Measurements from ENCODE around the gene RAD51B. TPM values are rescaled to one million over a fixed set of nuclear protein-coding genes. Genes with fewer than 3 reads are reported as not detected.

The RAD51B gene
- total RNA-seq, 1 experiment from 2014 or later: 29.9 TPM

- no peaks in the 10 kb centered on the region for H3K79me2 ChIP-seq (ENCODE audit: low read depth)
- no peak for DNase-seq
- H3K4me3 ChIP-seq: no peak overlapping the region
- H3F3A ChIP-seq (ENCODE audit: insufficient read depth, low read depth): no peaks in the 10 kb centered on the region
- no peaks in the 10 kb centered on the region for H3K27me3 ChIP-seq (ENCODE audit: insufficient read depth, low read depth)
- ChIA-PET POLR2A (ENCODE audit: unreplicated experiment) (no interaction called here), CTCF (no interaction called here)
- no peaks in the 10 kb centered on the region for H3K9me3 ChIP-seq (ENCODE audit: insufficient read depth, low read depth)
- H3K9me2 ChIP-seq (ENCODE audit: insufficient read depth): no peaks in the 10 kb centered on the region
- peaks cover 16% of the 10 kb centered on the region for H3K4me1 ChIP-seq (replicated peaks; ENCODE audit: insufficient read depth)
- H3K4me2 ChIP-seq: no peak overlapping the region
- H3K27ac ChIP-seq: no peak overlapping the region
- no peak overlapping the region for H2AFZ ChIP-seq
- no peaks in the 10 kb centered on the region for H4K20me1 ChIP-seq (ENCODE audit: insufficient read depth)
- TF ChIP-seq CTCF (conservative IDR thresholded peaks at IDR 0.05) (no peak), EZH2 (IDR thresholded peaks at IDR 0.05; ENCODE audit: low read depth) (no peak)
- H3K36me3 ChIP-seq (ENCODE audit: low read depth): no peaks in the 10 kb centered on the region
- no TSS peak for BruUV-seq (replicated peaks)
- intact Hi-C loops (cut with micrococcal nuclease; ENCODE audit: unreplicated experiment): no loop called here
Measured at GRCh38 chr14:68159701-68160633, 340.4 kb downstream of the RAD51B start.

- H2AFZ ChIP-seq: no peak overlapping the region
- no peaks in the 10 kb centered on the region for H3K9me2 ChIP-seq (ENCODE audit: insufficient read depth)
- no peak for TF ChIP-seq EZH2 (IDR thresholded peaks at IDR 0.05; ENCODE audit: low read depth)
- no peak for TF ChIP-seq CTCF (conservative IDR thresholded peaks at IDR 0.05)
- intact Hi-C loops (cut with micrococcal nuclease; ENCODE audit: unreplicated experiment): no loop called here
- no peak overlapping the region for H3K4me2 ChIP-seq
- H3K4me3 ChIP-seq: no peak overlapping the region
- no peak overlapping the region for H3K27ac ChIP-seq
- H4K20me1 ChIP-seq (ENCODE audit: insufficient read depth): no peaks in the 10 kb centered on the region
- ChIA-PET POLR2A (ENCODE audit: unreplicated experiment) (no interaction called here), CTCF (no interaction called here)
- H3K4me1 ChIP-seq (replicated peaks; ENCODE audit: insufficient read depth): peaks cover 19% of the 10 kb centered on the region
- no peaks in the 10 kb centered on the region for H3F3A ChIP-seq (ENCODE audit: insufficient read depth, low read depth)
- no TSS peak for BruUV-seq (replicated peaks)
- no peaks in the 10 kb centered on the region for H3K9me3 ChIP-seq (ENCODE audit: insufficient read depth, low read depth)
- H3K27me3 ChIP-seq (ENCODE audit: insufficient read depth, low read depth): no peaks in the 10 kb centered on the region
- no peaks in the 10 kb centered on the region for H3K36me3 ChIP-seq (ENCODE audit: low read depth)
- no peak for DNase-seq
- no peaks in the 10 kb centered on the region for H3K79me2 ChIP-seq (ENCODE audit: low read depth)
Measured at GRCh38 chr14:68160779-68161546, 341.4 kb downstream of the RAD51B start.

- no peak overlapping the region for H3K4me2 ChIP-seq
- no peak overlapping the region for H2AFZ ChIP-seq
- H3K9me2 ChIP-seq (ENCODE audit: insufficient read depth): 0 out of 2 replicates have a peak, but pooled peaks cover 3% of the 10 kb centered on the region
- TF ChIP-seq EZH2 (IDR thresholded peaks at IDR 0.05; ENCODE audit: low read depth) (no peak), CTCF (conservative IDR thresholded peaks at IDR 0.05) (no peak)
- no peaks in the 10 kb centered on the region for H3K36me3 ChIP-seq (ENCODE audit: low read depth)
- no peaks in the 10 kb centered on the region for H4K20me1 ChIP-seq (ENCODE audit: insufficient read depth)
- CTCF ChIA-PET: interaction anchor here (0.6 kb wide), 1 partner anchor 219 kb away, joined by 3 read pairs; no protein-coding TSS in a partner anchor
- no peaks in the 10 kb centered on the region for H3K27me3 ChIP-seq (ENCODE audit: insufficient read depth, low read depth)
- BruUV-seq (replicated peaks): no TSS peak
- H3K4me3 ChIP-seq: no peak overlapping the region
- H3K27ac ChIP-seq: no peak overlapping the region
- no peaks in the 10 kb centered on the region for H3K9me3 ChIP-seq (ENCODE audit: insufficient read depth, low read depth)
- POLR2A ChIA-PET (ENCODE audit: unreplicated experiment): no interaction called here
- H3F3A ChIP-seq (ENCODE audit: insufficient read depth, low read depth): no peaks in the 10 kb centered on the region
- no peaks in the 10 kb centered on the region for H3K79me2 ChIP-seq (ENCODE audit: low read depth)
- H3K4me1 ChIP-seq (replicated peaks; ENCODE audit: insufficient read depth): peaks cover 13% of the 10 kb centered on the region
- intact Hi-C loops (cut with micrococcal nuclease; ENCODE audit: unreplicated experiment): no loop called here
- no peak for DNase-seq
Measured at GRCh38 chr14:68162887-68163286, 343.3 kb downstream of the RAD51B start.
